Esophagus squamous epithelium (tissue), 4 donors: ENCODE data around the gene CCDC88C.

Source experiments
- POLR2A ChIP-seq, 4 donors: fragments of 450-650 bp; IDR thresholded peaks; one replicate each; pipeline ENCODE4 v1.6.1; 2017; ENCODE audit warnings: antibody characterized with exemption in 4 of 4, mild to moderate bottlenecking in 4 of 4, moderate library complexity in 3 of 4
- TF ChIP-seq, protein P1 (sequence below), 6 experiments: fragments of 450-650 bp in 4 of 6; fragments of 200-600 bp in 2 of 6; sonication (generic) in 2 of 6; IDR thresholded peaks; one replicate each; pipeline ENCODE4 v1.5.1; 2016 to 2019; ENCODE audit warnings: antibody characterized with exemption in 6 of 6, mild to moderate bottlenecking in 4 of 6, moderate library complexity in 4 of 6

- TF ChIP-seq, protein P1, sequence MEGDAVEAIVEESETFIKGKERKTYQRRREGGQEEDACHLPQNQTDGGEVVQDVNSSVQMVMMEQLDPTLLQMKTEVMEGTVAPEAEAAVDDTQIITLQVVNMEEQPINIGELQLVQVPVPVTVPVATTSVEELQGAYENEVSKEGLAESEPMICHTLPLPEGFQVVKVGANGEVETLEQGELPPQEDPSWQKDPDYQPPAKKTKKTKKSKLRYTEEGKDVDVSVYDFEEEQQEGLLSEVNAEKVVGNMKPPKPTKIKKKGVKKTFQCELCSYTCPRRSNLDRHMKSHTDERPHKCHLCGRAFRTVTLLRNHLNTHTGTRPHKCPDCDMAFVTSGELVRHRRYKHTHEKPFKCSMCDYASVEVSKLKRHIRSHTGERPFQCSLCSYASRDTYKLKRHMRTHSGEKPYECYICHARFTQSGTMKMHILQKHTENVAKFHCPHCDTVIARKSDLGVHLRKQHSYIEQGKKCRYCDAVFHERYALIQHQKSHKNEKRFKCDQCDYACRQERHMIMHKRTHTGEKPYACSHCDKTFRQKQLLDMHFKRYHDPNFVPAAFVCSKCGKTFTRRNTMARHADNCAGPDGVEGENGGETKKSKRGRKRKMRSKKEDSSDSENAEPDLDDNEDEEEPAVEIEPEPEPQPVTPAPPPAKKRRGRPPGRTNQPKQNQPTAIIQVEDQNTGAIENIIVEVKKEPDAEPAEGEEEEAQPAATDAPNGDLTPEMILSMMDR (IDR thresholded peaks at IDR 0.05) = no peak
- no peak for TF ChIP-seq POLR2A (IDR thresholded peaks at IDR 0.05)
Measured at GRCh38 chr14:91371011-91371989, 46.3 kb downstream of the CCDC88C start.
